Smooth muscle cell (in vitro differentiated cells): ENCODE measurements around the gene GNA15. TPM values are rescaled to one million over a fixed set of nuclear protein-coding genes. Genes with fewer than 3 reads are reported as not detected.

Experiments used
- DNase-seq: peaks from one replicate; lab custom pipeline; 2025; ENCODE audit not compliant: unreplicated experiment; lab: John Stamatoyannopoulos, UW
- H2AFZ ChIP-seq: fragments of 200-600 bp; sonication (generic); 2 replicates; pipeline ENCODE4 v1.6.0; 2016; ENCODE audit warnings: antibody characterized with exemption, low read depth, mild to moderate bottlenecking
- H3F3A ChIP-seq: fragments of 200-600 bp; sonication (generic); 2 replicates; pipeline ENCODE4 v1.6.0; 2017; ENCODE audit warnings: antibody characterized with exemption, low read depth
- H3K27ac ChIP-seq: fragments of 200-600 bp; sonication (generic); 2 replicates; pipeline ENCODE4 v1.5.1; 2016; ENCODE audit warnings: low read depth, mild to moderate bottlenecking
- H3K27me3 ChIP-seq: fragments of 200-600 bp; sonication (generic); 2 replicates; pipeline ENCODE4 v1.6.1; 2016; ENCODE audit warnings: low read depth, mild to moderate bottlenecking
- H3K36me3 ChIP-seq: fragments of 200-600 bp; sonication (generic); 2 replicates; pipeline ENCODE4 v1.5.1; 2016; ENCODE audit warnings: low read depth
- H3K4me1 ChIP-seq: fragments of 200-600 bp; sonication (generic); 2 replicates; pipeline ENCODE4 v1.5.1; 2016; ENCODE audit warnings: low read depth
- H3K4me2 ChIP-seq: fragments of 200-600 bp; sonication (generic); 2 replicates; pipeline ENCODE4 v1.6.0; 2016; ENCODE audit warnings: mild to moderate bottlenecking
- H3K4me3 ChIP-seq: fragments of 200-600 bp; sonication (generic); 2 replicates; pipeline ENCODE4 v1.5.1; 2016; ENCODE audit warnings: mild to moderate bottlenecking
- H3K79me2 ChIP-seq: fragments of 200-600 bp; sonication (generic); 2 replicates; pipeline ENCODE4 v1.6.0; 2016; ENCODE audit warnings: low read depth, mild to moderate bottlenecking
- H3K9ac ChIP-seq: fragments of 200-600 bp; sonication (generic); 2 replicates; pipeline ENCODE4 v1.6.0; 2016; ENCODE audit warnings: low read depth
- H3K9me3 ChIP-seq: fragments of 200-600 bp; sonication (generic); replicated peaks from 2 replicates; pipeline ENCODE4 v1.5.1; 2016; ENCODE audit warnings: low read depth
- H4K20me1 ChIP-seq: fragments of 200-600 bp; sonication (generic); 2 replicates; pipeline ENCODE4 v1.6.0; 2016; ENCODE audit warnings: low read depth
- CTCF ChIP-seq: fragments of 200-600 bp; sonication (generic); IDR thresholded peaks from 2 replicates; pipeline ENCODE4 v1.5.1; 2017; ENCODE audit warnings: borderline replicate concordance, mild to moderate bottlenecking, antibody characterized with exemption; ENCODE audit not compliant: insufficient read depth, poor library complexity, severe bottlenecking
- WGBS: methylation state at CpG from one replicate; pipeline ENCODE4 v1.1.7; 2016; ENCODE audit warnings: low lambda C conversion rate; 5-methylcytosine and 5-hydroxymethylcytosine counted together
- polyA plus RNA-seq: library from polyadenylated mRNA; unstranded; fragments of >200 nt; fragmentation: Nextera tagmentation; extraction: Ambion mirVana; gene quantifications from 2 replicates; pipeline ENCODE4 v1.2.1, GENCODE V29; 2016
- total RNA-seq: library from RNA; depleted of rRNA; stranded (reverse); fragments of >200 nt; gene quantifications from 2 replicates; pipeline ENCODE4 v1.2.3, GENCODE V29; 2014

Gene GNA15
- total and polyA plus RNA-seq, 2 experiments from 2014 or later, result 1.2 to 1.8 TPM

DNA sequence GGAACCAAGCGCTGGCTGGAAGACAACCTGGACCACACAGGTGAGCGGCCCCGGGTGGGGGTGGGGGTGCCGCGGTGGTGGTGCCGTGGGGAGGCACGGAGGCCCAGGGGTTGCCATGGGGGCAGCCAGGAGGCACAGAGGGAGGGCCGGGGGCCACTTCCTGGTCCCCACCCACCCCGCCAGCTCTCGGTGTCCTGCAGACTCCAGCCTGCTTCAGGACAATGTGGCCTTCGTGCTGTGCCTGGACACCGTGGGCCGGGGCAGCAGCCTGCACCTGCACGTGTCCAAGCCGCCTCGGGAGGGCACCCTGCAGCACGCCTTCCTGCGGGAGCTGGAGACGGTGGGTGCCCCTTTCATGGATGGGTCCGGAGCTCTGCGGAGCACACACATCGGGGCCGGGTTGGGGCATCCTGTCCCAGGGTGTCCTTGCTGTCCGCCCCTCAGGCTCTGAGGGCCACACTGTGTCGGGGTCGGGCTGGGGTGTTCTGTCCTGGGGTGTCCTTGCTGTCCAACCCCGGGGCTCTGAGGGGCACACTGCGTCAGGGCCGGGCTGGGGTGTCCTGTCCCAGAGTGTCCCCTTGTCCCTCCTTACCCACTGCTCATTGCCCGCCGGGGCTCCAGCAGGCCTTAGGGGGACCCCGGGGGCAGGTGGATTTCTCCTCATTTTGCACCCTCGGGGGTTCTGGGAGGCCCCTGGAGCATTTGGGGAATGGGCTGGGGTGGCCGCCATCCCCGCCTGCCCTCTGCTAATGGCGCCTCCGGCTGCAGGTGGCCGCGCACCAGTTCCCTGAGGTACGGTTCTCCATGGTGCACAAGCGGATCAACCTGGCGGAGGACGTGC, 68.2 kb downstream of the GNA15 start:
- Histone ChIP-seq H3K9ac (no peak overlapping the region), H3F3A (no peaks in the 10 kb centered on the region), H3K4me2 (no peak overlapping the region), H3K4me1 (no peaks in the 10 kb centered on the region), H3K36me3 (no peaks in the 10 kb centered on the region), H3K4me3 (no peak overlapping the region), H3K27me3 (no peaks in the 10 kb centered on the region), H3K79me2 (no peaks in the 10 kb centered on the region), H2AFZ (no peak overlapping the region), H3K9me3 (no peaks in the 10 kb centered on the region), H4K20me1 (no peaks in the 10 kb centered on the region), H3K27ac (no peak overlapping the region)
- no peak for DNase-seq
- 99% methylated on average over 42 of the region's 43 CpGs for WGBS
- TF ChIP-seq CTCF, result no peak

DNA sequence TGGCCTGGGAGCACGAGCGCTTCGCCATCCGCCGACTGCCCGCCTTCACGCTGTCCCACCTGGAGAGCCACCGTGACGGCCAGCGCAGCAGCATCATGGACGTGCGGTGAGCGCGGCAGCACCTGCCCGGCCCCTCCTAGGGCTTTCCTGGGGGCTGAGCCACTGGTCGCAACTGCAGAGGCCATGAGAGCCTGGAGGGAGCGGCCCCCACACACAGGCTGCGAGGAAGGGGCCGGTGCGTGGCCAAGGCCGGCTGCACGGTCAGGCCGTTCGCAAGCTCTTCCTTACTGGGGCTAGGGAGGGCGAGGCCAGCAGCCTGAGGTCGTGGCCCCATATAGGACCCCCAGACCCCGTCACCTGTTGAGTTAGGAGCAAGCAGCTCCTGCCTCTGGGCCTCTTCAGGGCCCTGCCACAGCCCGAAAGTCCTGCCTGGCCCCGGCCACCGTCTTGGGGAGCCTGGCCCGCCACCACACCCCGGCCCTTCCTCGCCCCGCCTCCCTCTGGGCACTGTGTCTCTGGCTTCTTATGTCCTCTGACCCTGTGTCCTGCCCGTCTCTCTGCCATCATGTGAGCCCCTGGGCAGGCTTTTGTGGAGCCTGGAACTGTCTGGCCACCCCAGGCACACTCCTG, 68.9 kb downstream of the GNA15 start:
- H2AFZ ChIP-seq, result no peak overlapping the region
- H3K36me3 ChIP-seq, result no peaks in the 10 kb centered on the region
- no peaks in the 10 kb centered on the region for H3K27me3 ChIP-seq
- H3K79me2 ChIP-seq, result no peaks in the 10 kb centered on the region
- H3K9me3 ChIP-seq, result no peaks in the 10 kb centered on the region
- H3F3A ChIP-seq, result no peaks in the 10 kb centered on the region
- WGBS, result 96% methylated on average over 32 of the region's 35 CpGs
- no peak overlapping the region for H3K27ac ChIP-seq
- no peak overlapping the region for H3K9ac ChIP-seq
- DNase-seq, result no peak
- no peaks in the 10 kb centered on the region for H4K20me1 ChIP-seq
- H3K4me1 ChIP-seq, result no peaks in the 10 kb centered on the region
- TF ChIP-seq CTCF, result no peak
- H3K4me3 ChIP-seq, result no peak overlapping the region
- no peak overlapping the region for H3K4me2 ChIP-seq

DNA sequence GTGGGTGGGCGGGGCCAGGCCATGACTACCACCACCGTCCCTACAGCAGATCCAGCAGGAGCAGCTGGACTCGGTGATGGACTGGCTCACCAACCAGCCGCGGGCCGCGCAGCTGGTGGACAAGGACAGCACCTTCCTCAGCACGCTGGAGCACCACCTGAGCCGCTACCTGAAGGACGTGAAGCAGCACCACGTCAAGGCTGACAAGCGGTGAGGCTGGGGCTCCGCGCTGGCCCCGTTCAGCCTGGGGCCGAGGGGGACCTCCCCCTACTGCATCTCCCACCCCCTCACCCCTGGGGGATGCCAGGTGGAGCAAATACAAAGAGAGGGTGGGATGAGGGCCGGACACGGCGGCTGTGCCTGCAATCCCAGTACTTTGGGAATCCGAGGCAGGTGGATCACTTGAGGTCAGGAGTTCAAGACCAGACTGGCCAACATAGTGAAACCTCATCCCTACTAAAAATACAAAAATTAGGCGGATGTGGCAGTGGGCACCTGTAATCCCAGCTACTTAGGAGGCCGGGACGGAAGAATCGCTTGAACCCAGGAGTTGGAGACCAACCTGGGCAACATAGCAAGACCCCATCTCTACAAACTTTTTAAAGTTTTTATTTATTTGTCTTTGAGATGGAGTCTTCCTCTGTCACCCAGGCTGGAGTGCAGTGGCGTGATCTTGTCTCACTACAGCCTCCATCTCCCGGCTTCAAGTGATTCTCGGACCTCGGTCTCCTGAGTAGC, 70.6 kb downstream of the GNA15 start:
- Histone ChIP-seq H4K20me1 (no peaks in the 10 kb centered on the region), H3K27me3 (no peaks in the 10 kb centered on the region), H3K4me3 (no peak overlapping the region), H3K79me2 (no peaks in the 10 kb centered on the region), H3K4me2 (no peak overlapping the region), H3K36me3 (no peaks in the 10 kb centered on the region), H3K9ac (no peak overlapping the region), H3K4me1 (no peaks in the 10 kb centered on the region), H3K9me3 (no peaks in the 10 kb centered on the region), H2AFZ (no peak overlapping the region), H3K27ac (no peak overlapping the region), H3F3A (no peaks in the 10 kb centered on the region)
- WGBS, result 97% methylated on average over 24 of the region's 28 CpGs
- no peak for TF ChIP-seq CTCF
- no peak for DNase-seq
